GM21576 (cell line): ENCODE measurements around the gene WASF3.

Experiments
- ATAC-seq: cut with Tn5 transposase; IDR thresholded peaks from one replicate; pipeline ENCODE4 v1.9.1; 2021; ENCODE audit warnings: mild to moderate bottlenecking, moderate library complexity; ENCODE audit not compliant: unreplicated experiment

Gene WASF3

DNA sequence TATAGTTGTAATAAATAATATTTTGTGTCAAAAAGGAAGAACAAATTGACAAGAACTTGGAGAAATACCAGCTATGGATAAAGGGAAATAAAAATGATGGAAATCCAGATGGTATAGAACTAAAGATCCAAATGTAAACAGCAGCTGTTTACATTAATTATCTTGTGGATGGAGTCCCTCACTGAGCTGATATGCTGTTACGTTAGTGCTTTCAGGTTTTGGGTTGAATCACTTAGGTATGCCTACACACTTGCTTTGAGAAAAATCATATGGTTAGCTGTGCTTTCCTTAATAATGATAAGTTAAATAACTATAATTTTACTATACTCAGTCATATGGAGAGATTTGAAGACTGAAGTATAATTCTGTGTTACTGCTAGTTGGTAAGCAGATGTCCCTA, 27.7 kb downstream of the WASF3 start:
- ATAC-seq: no peak

- ATAC-seq: no peak
Measured at GRCh38 chr13:26587251-26587650, 29.8 kb downstream of the WASF3 start.

DNA sequence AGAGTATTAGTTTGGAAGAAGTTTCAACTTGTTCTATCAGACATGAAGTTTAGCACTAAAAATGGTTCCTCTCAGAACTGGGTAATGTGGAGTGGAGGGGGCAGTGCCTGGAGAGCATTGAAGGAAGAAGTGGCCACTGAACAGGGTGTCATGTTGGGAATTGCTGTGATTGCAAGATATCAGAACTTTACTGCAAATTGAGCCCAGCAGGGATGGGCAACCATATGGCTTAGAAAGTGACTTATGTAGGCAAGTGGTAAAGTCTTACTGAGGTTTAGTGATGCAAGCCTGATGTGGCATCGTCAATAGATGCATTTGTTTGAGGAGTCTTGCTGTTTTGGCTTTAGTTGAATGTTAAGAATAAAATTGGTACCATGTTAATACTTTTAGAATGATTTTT, 31.7 kb downstream of the WASF3 start:
- no peak for ATAC-seq

GRCh38 chr13:26589754-26590153, 32.3 kb downstream of the WASF3 start:
- no peak for ATAC-seq

GRCh38 chr13:26590379-26590778, 32.9 kb downstream of the WASF3 start:
- no peak for ATAC-seq

- no peak for ATAC-seq
Measured at GRCh38 chr13:26590951-26591350, 33.5 kb downstream of the WASF3 start.

DNA sequence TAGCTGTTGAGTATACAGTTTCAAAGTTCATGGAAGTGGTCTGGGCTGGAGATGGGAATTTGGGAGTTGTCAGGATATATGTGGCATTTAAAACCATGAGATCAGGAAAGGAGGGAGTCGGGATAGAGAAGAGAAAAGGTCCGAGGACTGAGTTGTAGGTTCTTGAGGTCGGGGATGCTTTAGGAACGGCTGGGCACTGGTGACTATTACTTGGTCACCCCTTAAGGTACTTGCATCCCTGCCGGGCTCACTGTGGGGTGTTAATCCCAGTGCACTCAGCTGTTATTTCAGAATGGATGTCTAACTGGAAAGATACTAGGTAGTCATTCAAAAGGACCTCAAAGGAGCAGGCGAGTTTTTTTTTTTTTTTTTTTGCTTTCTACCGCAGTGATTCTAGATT, 34.2 kb downstream of the WASF3 start:
- no peak for ATAC-seq

DNA sequence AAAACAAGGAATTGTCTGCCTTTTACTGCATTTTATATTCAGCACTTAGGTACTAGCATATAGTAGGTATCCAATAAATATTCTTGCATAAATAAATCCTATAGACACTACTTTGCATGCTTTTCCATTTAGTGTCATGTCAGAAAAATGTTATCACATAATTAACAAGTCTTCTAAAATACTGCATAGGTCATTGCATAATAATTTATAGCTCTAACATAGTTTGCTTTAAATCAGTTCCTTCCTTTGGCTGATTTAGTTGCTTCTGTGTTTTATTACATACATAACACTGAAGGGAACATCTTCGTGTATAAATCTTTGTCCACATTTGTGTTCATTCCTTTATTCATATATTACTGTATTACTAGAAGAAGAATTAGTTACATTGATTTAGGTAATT, 36.2 kb downstream of the WASF3 start:
- no peak for ATAC-seq

- ATAC-seq: no peak
Measured at GRCh38 chr13:26594363-26594762, 36.9 kb downstream of the WASF3 start.

DNA sequence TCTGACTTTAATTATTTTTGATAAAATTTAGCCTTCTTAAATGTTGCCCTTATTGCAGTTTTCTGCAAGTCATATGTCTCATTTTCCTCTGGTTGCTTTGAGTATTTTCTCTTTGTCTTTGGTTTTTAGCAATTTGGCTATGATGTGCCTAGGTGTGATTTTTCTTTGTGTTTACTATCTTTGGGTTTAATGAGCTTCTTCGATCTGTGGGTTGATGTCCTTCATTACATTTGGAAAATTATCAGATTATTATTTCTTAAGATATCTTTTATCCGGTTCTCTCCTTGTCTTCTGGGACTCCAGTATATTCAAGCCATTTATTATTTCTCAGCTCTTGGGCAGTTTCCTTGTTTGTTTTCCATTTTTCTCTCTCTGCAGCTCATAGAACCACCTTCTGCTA, 39.0 kb downstream of the WASF3 start:
- no peak for ATAC-seq

DNA sequence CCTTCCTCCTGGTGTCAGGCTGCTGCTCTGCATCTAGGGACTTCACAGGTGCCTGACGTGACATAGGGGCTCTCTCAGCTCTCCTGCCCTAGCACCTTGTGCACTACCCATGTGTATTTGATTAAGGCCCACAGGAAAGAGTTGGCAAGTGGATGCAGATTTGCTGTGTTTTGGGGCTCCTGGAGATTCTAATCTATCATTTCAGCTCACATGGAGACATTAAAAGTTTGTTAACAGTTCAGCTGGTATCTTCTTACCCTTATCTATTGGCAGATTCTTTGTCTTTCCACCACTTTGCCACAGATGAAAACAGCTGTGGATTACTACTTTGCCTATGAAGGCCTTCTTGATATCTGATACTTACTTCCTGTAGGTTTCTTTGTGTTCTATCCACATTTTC, 41.9 kb downstream of the WASF3 start:
- ATAC-seq: no peak

GRCh38 chr13:26599860-26600259, 42.4 kb downstream of the WASF3 start:
- no peak for ATAC-seq

GRCh38 chr13:26600343-26600742, 42.9 kb downstream of the WASF3 start:
- ATAC-seq: no peak

- no peak for ATAC-seq
Measured at GRCh38 chr13:26601669-26602068, 44.2 kb downstream of the WASF3 start.

DNA sequence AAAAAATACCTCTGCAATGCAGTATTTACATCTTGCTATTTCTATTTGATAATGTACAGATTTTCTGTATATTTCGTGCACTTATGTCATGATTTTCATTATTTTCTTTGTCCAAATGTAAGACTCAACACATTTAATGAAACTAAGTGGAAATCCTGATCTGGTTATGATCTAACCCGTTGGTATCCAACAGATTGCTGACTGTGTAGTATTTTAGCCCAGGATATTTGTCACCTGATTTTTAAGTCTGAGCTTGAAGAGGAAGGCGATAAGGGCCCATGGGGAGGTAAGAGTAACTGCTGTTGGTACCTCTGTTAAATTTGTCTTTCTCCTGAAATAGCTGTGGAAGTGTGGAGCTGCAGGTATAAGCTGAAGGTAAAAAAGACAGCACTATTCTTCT, 45.3 kb downstream of the WASF3 start:
- ATAC-seq: no peak

DNA sequence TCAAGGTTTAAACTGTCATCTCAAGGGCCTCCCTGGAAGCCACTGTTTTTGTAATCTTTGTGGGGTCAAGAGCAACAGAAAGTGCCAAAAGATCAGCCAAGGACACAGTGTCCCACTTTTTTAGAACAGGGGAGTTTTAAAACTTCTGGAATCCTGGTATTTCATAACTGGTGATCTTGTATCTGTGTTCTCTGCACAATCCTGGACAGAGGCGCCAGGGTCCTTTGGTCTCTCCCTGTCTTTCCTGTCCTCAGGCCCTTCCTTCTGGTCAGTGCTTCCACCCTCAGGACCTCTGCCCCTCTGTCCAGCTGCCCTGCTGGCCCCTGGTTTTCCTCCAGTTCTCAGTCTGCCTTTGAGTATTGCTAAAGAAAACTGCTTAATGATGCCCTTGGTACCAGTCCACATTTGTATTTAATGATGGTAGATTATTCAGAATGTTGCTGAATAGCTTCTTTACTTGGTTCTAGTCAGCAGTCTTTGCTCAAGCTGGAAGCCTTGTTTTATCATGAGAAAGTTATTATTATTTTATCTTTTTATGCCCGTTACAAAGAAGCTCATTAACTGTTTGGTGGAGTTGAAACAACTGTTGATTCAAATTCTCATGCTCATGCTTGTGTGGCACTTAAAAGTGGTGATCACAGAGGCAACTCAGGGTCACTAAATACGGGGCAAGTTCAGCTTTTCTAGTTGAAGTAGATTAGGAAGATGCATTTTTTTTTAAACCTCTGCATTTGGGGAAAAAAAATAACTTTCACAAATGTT, 47.5 kb downstream of the WASF3 start:
- no peak for ATAC-seq

DNA sequence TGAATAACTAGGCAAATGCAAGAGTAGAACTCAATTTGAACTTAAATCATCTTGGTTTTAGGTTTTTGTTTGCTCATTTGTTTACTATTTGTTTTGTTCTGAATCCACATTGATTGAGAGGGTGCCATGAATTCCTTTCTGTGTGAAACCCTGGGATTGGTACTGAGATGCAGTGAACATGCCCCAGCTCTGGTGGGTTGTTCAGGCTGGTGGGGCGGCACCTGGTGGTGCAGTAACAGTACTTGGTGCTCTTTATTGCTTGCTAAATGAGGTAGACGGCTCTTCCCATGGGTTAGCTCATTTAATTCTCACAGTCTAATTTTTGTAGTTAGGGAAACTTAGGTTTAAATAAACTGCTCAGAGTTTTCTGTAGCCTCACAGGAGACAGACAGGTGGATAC, 48.4 kb downstream of the WASF3 start:
- no peak for ATAC-seq

GRCh38 chr13:26606631-26607030, 49.1 kb downstream of the WASF3 start:
- ATAC-seq: no peak

DNA sequence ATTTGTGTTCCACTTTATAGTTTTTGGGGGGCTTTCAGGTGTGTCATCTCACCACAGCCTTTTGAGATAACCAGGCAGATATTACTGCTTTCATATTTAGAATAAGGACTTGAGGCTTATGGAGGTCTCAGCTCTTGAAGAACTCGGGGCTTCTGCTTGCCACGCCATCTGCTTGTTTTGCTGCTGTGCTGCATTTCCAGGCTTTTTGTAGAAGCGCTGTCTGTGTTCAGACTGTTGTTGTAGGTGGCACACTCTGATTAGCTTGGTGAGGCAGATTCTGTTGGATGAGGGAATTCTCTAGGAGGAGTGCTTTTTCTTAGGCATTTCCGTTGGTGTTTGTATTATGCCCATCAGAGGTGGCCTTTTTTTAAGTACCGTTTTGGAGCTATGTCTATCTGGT, 57.2 kb downstream of the WASF3 start:
- no peak for ATAC-seq

- no peak for ATAC-seq
Measured at GRCh38 chr13:26616126-26616525, 58.6 kb downstream of the WASF3 start.

DNA sequence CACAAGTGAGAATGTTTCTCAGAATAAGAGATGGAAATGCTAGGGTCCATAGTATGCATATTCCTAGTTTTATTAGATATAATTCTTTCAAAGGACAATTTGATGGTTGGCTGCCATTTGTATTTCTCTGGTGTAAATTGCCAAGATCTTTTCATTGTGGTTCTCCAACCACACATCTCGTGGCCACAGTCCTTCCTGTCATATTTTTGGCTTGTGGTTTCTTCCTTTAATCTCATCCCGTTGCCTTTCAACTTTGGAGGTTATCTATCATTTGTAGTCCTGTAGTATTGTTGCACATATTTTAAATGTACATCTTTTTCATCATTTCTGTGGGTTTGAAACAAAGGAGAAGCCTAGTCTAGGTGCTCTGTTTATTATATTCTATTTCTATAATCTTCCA, 61.2 kb downstream of the WASF3 start:
- no peak for ATAC-seq

DNA sequence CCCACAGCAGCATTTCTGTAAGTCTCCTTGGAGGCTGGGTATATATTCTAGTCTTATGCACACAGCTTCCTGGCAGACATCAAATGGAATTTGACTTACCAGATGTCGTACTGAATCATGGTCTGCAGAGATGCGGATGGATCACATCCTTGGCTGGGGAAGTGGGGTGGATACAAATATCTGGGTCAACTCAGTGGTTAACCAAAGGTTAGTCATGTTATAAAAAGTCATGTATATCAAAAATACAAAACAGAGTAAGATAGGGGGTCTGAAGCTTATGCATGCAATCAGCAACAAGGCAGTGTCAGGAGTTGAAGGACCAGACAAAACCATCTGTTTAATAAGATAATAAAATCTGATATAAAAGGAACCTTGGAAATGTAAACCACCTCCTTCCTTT, 61.9 kb downstream of the WASF3 start:
- ATAC-seq: no peak

GRCh38 chr13:26621731-26622401, 64.4 kb downstream of the WASF3 start:
- ATAC-seq: no peak
